Gastrocnemius medialis (tissue), 4 donors: Measurements from ENCODE around the gene PCSK5. TPM values are rescaled to one million over a fixed set of nuclear protein-coding genes. Genes with fewer than 3 reads are reported as not detected.

Experiments
- ATAC-seq, 2 donors: fragments of 150-250 bp; one replicate each; pipeline ENCODE4 v1.9.1; 2016
- DNase-seq, 2 donors: peaks; one replicate each; pipeline ENCODE4 v3.0.0-alpha.2; 2019
- H3K27ac ChIP-seq, 4 donors: fragments of 200-600 bp; sonication (generic); 1 replicate in 1 of 4; 2 replicates in 3 of 4; pipeline ENCODE4 v1.5.1; 2016 to 2018; ENCODE audit warnings: mild to moderate bottlenecking in 2 of 4, moderate library complexity in 1 of 4
- H3K27me3 ChIP-seq, 3 donors: fragments of 200-600 bp; sonication (generic) in 2 of 3; 1 replicate in 1 of 3; 2 replicates in 2 of 3; pipeline versions ENCODE4 v1.5.1 to v1.6.0; 2016 to 2019; ENCODE audit warnings: mild to moderate bottlenecking in 1 of 3, moderate library complexity in 1 of 3
- H3K36me3 ChIP-seq, 2 donors: fragments of 200-600 bp; sonication (generic) in 1 of 2; one replicate each; pipeline ENCODE4 v1.5.1; 2017 to 2018
- H3K4me1 ChIP-seq, 2 donors: fragments of 200-600 bp; sonication (generic) in 1 of 2; one replicate each; pipeline ENCODE4 v1.5.1; 2016 to 2017; ENCODE audit warnings: mild to moderate bottlenecking in 2 of 2
- H3K4me3 ChIP-seq, 4 donors: fragments of 200-600 bp; sonication (generic) in 3 of 4; 1 replicate in 1 of 4; 2 replicates in 3 of 4; pipeline ENCODE4 v1.5.1; 2016 to 2019; ENCODE audit warnings: mild to moderate bottlenecking in 2 of 4
- H3K9me3 ChIP-seq, 3 donors: fragments of 200-600 bp; sonication (generic) in 2 of 3; 1 replicate in 1 of 3; 2 replicates in 2 of 3; pipeline ENCODE4 v1.5.1; 2016 to 2019
- CTCF ChIP-seq, 5 experiments: fragments of 450-650 bp in 3 of 5; fragments of 200-600 bp in 2 of 5; sonication (generic) in 2 of 5; IDR thresholded peaks in 4 of 5; conservative IDR thresholded peaks in 1 of 5; 1 replicate in 4 of 5; 2 replicates in 1 of 5; pipeline ENCODE4 v1.5.1; 2016 to 2019; ENCODE audit warnings: antibody characterized with exemption in 5 of 5, mild to moderate bottlenecking in 3 of 5, moderate library complexity in 3 of 5
- POLR2A ChIP-seq, 2 donors: fragments of 450-650 bp; IDR thresholded peaks; one replicate each; pipeline ENCODE4 v1.6.1; 2017; ENCODE audit warnings: antibody characterized with exemption in 2 of 2, mild to moderate bottlenecking in 2 of 2, moderate library complexity in 2 of 2
- in situ Hi-C, 4 donors: fragments of 200-750 bp; cut with MboI; loops; one replicate each; pipeline versions ENCODE4 v1.15.0 to v1.8.0; 2017; ENCODE audit warnings: low sequenced_read_pairs in 4 of 4
- intact Hi-C: fragments of 100-400 bp; cut with DNase I; formaldehyde crosslinking; loops from one replicate; pipeline ENCODE4 v1.15.1; 2023; ENCODE audit warnings: low total_unique reads
- total RNA-seq, 4 donors: library from RNA; depleted of rRNA; stranded (reverse); fragments of >200 nt; gene quantifications; one replicate each; pipeline versions ENCODE4 v1.1.0 to v1.2.3, GENCODE V29; 2016

Gene PCSK5
- total RNA-seq, 4 donors from 2014 or later: 1.3 to 8.3 (median 3.2) TPM

DNA sequence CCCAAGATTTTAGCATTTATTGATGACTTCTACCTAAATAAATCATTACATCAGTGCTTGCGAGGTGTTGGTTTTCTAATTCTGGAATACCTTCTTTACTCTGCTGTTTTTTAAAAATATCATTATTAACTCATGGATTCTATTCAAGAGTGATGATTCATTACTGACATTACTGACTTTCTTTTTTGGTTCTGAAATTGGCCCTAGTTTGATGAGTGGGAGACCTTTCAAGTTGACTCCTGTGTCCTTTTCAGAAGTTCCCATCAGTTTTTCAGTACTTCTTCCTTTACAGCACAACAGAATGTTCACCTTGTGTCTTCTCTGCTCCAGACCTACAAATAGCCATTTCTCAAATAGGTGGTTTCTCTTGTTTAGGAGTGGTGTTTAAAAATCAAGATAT is 114.1 kb downstream of the PCSK5 start:
- Histone ChIP-seq H3K4me1 (no peaks in the 10 kb centered on the region), H3K27ac (no peak overlapping the region), H3K9me3 (no peaks in the 10 kb centered on the region), H3K4me3 (no peak overlapping the region), H3K27me3 (no peaks in the 10 kb centered on the region), H3K36me3 (no peaks in the 10 kb centered on the region)
- intact Hi-C loops: no loop called here
- in situ Hi-C loops: loop anchor here in 1 of 4 donors (25.0 kb wide), 1 partner anchor 92 kb away; no protein-coding TSS in a partner anchor
- no peak for DNase-seq
- TF ChIP-seq CTCF (IDR thresholded peaks at IDR 0.05 in 4 of 5, conservative IDR thresholded peaks at IDR 0.05 in 1 of 5) (no peak), POLR2A (IDR thresholded peaks at IDR 0.05) (no peak)
- ATAC-seq: no peak

DNA sequence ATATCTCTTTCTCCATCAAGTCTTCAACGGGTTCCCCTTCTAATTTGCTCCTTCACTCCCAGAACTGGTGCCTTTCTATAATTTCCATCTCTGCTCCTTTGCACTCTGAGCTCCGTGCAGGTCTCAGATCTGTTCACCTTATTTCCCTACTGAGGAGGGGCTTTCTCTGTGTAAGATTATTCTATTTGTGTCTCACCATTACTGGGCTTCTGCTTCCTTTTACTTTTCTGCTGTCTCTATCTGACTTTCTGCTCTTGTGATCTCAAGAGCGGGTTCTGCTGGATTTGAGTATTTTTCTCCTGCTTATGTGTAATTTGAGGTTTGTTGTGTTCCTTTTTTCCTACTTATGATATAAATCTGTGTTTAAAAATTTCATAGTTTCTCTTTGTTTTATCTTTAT is 117.5 kb downstream of the PCSK5 start:
- in situ Hi-C loops: loop anchor here in 1 of 4 donors (25.0 kb wide), 1 partner anchor 96 kb away; no protein-coding TSS in a partner anchor
- TF ChIP-seq CTCF (IDR thresholded peaks at IDR 0.05 in 4 of 5, conservative IDR thresholded peaks at IDR 0.05 in 1 of 5) (no peak), POLR2A (IDR thresholded peaks at IDR 0.05) (no peak)
- Histone ChIP-seq H3K27me3 (no peaks in the 10 kb centered on the region), H3K27ac (no peak overlapping the region), H3K4me3 (no peak overlapping the region), H3K9me3 (no peaks in the 10 kb centered on the region), H3K36me3 (no peaks in the 10 kb centered on the region), H3K4me1 (no peaks in the 10 kb centered on the region)
- ATAC-seq: no peak
- DNase-seq: no peak
- intact Hi-C loops: no loop called here

DNA sequence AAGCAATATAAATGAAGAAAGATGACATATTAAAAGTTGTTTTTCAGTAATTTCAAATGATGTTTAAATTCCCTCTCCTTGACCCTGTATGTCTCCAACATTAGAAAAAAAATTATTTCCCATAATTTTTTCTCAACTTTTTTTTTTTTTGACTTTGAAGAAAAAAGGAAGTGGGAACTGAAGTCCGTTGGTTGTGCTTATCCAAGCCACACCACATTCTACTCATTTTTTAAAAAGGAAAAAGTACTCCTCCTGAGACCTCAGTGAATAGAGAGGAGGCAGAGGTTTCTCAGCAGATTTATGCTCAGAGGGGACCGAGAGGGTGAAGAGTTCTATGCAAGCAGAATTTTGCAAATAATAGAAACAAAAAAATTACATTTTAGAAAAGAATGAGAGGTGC is 123.3 kb downstream of the PCSK5 start:
- in situ Hi-C loops: loop anchor here in 1 of 4 donors (25.0 kb wide), 1 partner anchor 102 kb away; no protein-coding TSS in a partner anchor
- DNase-seq: no peak
- intact Hi-C loops: no loop called here

DNA sequence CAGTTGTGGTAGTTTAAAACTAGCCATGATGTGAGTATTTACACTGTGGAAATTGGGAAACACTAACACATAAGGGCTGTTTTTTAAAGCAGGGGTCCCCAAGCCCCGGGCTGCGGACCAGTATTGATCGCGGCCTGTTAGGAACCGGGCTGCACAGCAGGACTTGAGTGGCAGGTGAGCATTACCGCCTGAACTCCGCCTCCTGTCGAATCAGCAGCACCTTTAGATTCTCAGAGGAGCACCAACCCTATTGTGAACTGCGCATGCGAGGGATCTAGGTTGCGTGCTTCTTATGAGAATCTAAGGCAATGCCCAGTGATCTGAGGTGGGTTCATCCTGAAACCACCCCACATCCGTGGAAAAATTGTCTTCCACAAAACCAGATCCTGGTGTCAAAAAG is 127.8 kb downstream of the PCSK5 start:
- no peaks in the 10 kb centered on the region for H3K36me3 ChIP-seq
- H3K9me3 ChIP-seq: no peaks in the 10 kb centered on the region
- intact Hi-C loops (no loop called here), in situ Hi-C loops (loop anchor here in 1 of 4 donors (25.0 kb wide), 1 partner anchor 106 kb away; no protein-coding TSS in a partner anchor)
- DNase-seq (no peak), ATAC-seq (no peak)
- H3K27me3 ChIP-seq: no peaks in the 10 kb centered on the region
- no peak overlapping the region for H3K4me3 ChIP-seq
- H3K4me1 ChIP-seq: no peaks in the 10 kb centered on the region
- H3K27ac ChIP-seq: no peak overlapping the region
- TF ChIP-seq CTCF (IDR thresholded peaks at IDR 0.05 in 4 of 5, conservative IDR thresholded peaks at IDR 0.05 in 1 of 5): no peak
- TF ChIP-seq POLR2A (IDR thresholded peaks at IDR 0.05): no peak

More for the DNA sequence above, 123.3 kb downstream of the PCSK5 start:
- H3K36me3 ChIP-seq: no peaks in the 10 kb centered on the region
- H3K4me3 ChIP-seq: no peak overlapping the region
- TF ChIP-seq CTCF (IDR thresholded peaks at IDR 0.05 in 4 of 5, conservative IDR thresholded peaks at IDR 0.05 in 1 of 5) (no peak), POLR2A (IDR thresholded peaks at IDR 0.05) (no peak)
- no peaks in the 10 kb centered on the region for H3K27me3 ChIP-seq
- no peaks in the 10 kb centered on the region for H3K4me1 ChIP-seq
- H3K27ac ChIP-seq: no peak overlapping the region
- H3K9me3 ChIP-seq: no peaks in the 10 kb centered on the region
- no peak for ATAC-seq

- H3K27me3 ChIP-seq: no peaks in the 10 kb centered on the region
- no peak for TF ChIP-seq POLR2A (IDR thresholded peaks at IDR 0.05)
- TF ChIP-seq CTCF (IDR thresholded peaks at IDR 0.05 in 4 of 5, conservative IDR thresholded peaks at IDR 0.05 in 1 of 5): no peak
- no peaks in the 10 kb centered on the region for H3K9me3 ChIP-seq
- H3K4me3 ChIP-seq: no peak overlapping the region
- H3K27ac ChIP-seq: no peak overlapping the region
- no peak for ATAC-seq
- H3K36me3 ChIP-seq: no peaks in the 10 kb centered on the region
- in situ Hi-C loops (loop anchor here in 1 of 4 donors (25.0 kb wide), 1 partner anchor 106 kb away; no protein-coding TSS in a partner anchor), intact Hi-C loops (no loop called here)
- H3K4me1 ChIP-seq: no peaks in the 10 kb centered on the region
- DNase-seq: no peak
These were observed 128.3 kb downstream of the PCSK5 start for GRCh38 chr9:76018761-76019160.
